Activated CD8-positive, alpha-beta T cell treated with anti-CD3 and anti-CD28 coated beads, Interleukin-2, amount 10 ng/mL, durations not matched to agents 7 days and 5 days (primary cell): ENCODE results near the gene PDLIM4. TPM values are rescaled to one million over a fixed set of nuclear protein-coding genes. Genes with fewer than 3 reads are reported as not detected.

Source experiments
- ATAC-seq: fragments of 150-1000 bp; cut with Tn5 transposase; one replicate; pipeline ENCODE4 v1.10.0; 2021; ENCODE audit warnings: moderate library complexity
- CTCF ChIA-PET: fragments of 350-600 bp; sonication (Branson Sonifier 250); formaldehyde crosslinking; loops from one replicate; lab custom pipeline; 2021; ENCODE audit warnings: antibody characterized with exemption; lab: Charles Lee
- POLR2A ChIA-PET: fragments of 350-600 bp; sonication (Branson Sonifier 250); formaldehyde crosslinking; loops from one replicate; lab custom pipeline; 2021; ENCODE audit warnings: antibody characterized with exemption; lab: Charles Lee
- DNase-seq: peaks from one replicate; pipeline ENCODE4 v3.0.0-alpha.2; 2020
- H3K27ac Mint-ChIP-seq: one replicate; pipeline ENCODE4 v1.8.0; 2021; ENCODE audit warnings: mild to moderate bottlenecking, mixed read lengths
- H3K27me3 Mint-ChIP-seq: one replicate; pipeline ENCODE4 v1.8.0; 2021; ENCODE audit warnings: low read depth, mixed read lengths
- H3K36me3 Mint-ChIP-seq: one replicate; pipeline ENCODE4 v1.8.0; 2021; ENCODE audit warnings: low read depth, mixed read lengths
- H3K4me1 Mint-ChIP-seq: one replicate; pipeline ENCODE4 v1.8.0; 2021; ENCODE audit warnings: low read depth, mixed read lengths
- H3K4me3 Mint-ChIP-seq: one replicate; pipeline ENCODE4 v1.8.0; 2021; ENCODE audit warnings: mild to moderate bottlenecking, mixed read lengths
- H3K9me3 Mint-ChIP-seq: one replicate; pipeline ENCODE4 v1.8.0; 2022; ENCODE audit warnings: mixed read lengths; ENCODE audit not compliant: insufficient read depth
- total RNA-seq, 2 experiments: library from RNA; stranded (reverse); gene quantifications; one replicate each; pipeline ENCODE4 v1.2.3, GENCODE V29; 2021

PDLIM4 gene
- total RNA-seq, 2 experiments from 2014 or later, result not detected

GRCh38 chr5:132271251-132272246 lies 14.1 kb downstream of the PDLIM4 start:
- Mint-ChIP-seq H3K4me3 (peak overlapping the region; percentile 15), H3K36me3 (no peaks in the 10 kb centered on the region), H3K4me1 (peaks cover 11% of the 10 kb centered on the region), H3K9me3 (no peaks in the 10 kb centered on the region), H3K27me3 (peaks cover 10% of the 10 kb centered on the region), H3K27ac (no peak overlapping the region)
- DNase-seq, result no peak
- CTCF ChIA-PET, result interaction anchor here (0.9 to 2.7 kb wide), 10 partner anchors 8 to 229 kb away, joined by 3 to 14 read pairs (median 4); no protein-coding TSS in a partner anchor
- POLR2A ChIA-PET, result interaction anchor here (0.6 kb wide), 1 partner anchor 22 kb away, joined by 3 read pairs; the partner anchor contains the start of gene SLC22A4
- peak; percentile 39 for ATAC-seq

GRCh38 chr5:132272311-132273210 lies 15.1 kb downstream of the PDLIM4 start:
- CTCF ChIA-PET, result interaction anchor here (0.8 to 2.7 kb wide), 18 partner anchors 9 to 228 kb away, joined by 3 to 14 read pairs (median 4); partner anchors contain the start of gene SLC22A4
- H3K27me3 Mint-ChIP-seq, result peaks cover 10% of the 10 kb centered on the region
- peak; percentile 40 for ATAC-seq

GRCh38 chr5:132273631-132274030 lies 16.1 kb downstream of the PDLIM4 start:
- DNase-seq (no peak), ATAC-seq (no peak)
- H3K4me1 Mint-ChIP-seq, result peaks cover 11% of the 10 kb centered on the region
- no peaks in the 10 kb centered on the region for H3K36me3 Mint-ChIP-seq
- no peaks in the 10 kb centered on the region for H3K9me3 Mint-ChIP-seq
- H3K27me3 Mint-ChIP-seq, result peaks cover 10% of the 10 kb centered on the region
- no peak overlapping the region for H3K27ac Mint-ChIP-seq
- CTCF ChIA-PET, result interaction anchor here (1.0 to 2.7 kb wide), 10 partner anchors 10 to 227 kb away, joined by 3 to 14 read pairs (median 4); partner anchors contain the start of gene SLC22A4
- POLR2A ChIA-PET, result no interaction called here
- no peak overlapping the region for H3K4me3 Mint-ChIP-seq

More at GRCh38 chr5:132272311-132273210, 15.1 kb downstream of the PDLIM4 start:
- Mint-ChIP-seq H3K4me3 (no peak overlapping the region), H3K9me3 (no peaks in the 10 kb centered on the region), H3K4me1 (peaks cover 11% of the 10 kb centered on the region), H3K36me3 (no peaks in the 10 kb centered on the region), H3K27ac (no peak overlapping the region)
- DNase-seq, result peak; percentile 73
- POLR2A ChIA-PET, result interaction anchor here (0.6 kb wide), 1 partner anchor 21 kb away, joined by 3 read pairs; the partner anchor contains the start of gene SLC22A4

GRCh38 chr5:132274050-132274792 lies 16.7 kb downstream of the PDLIM4 start:
- H3K4me1 Mint-ChIP-seq, result peaks cover 11% of the 10 kb centered on the region
- POLR2A ChIA-PET, result no interaction called here
- ATAC-seq, result no peak
- H3K27me3 Mint-ChIP-seq, result peaks cover 10% of the 10 kb centered on the region
- no peaks in the 10 kb centered on the region for H3K9me3 Mint-ChIP-seq
- no peak overlapping the region for H3K27ac Mint-ChIP-seq
- H3K36me3 Mint-ChIP-seq, result no peaks in the 10 kb centered on the region
- CTCF ChIA-PET, result interaction anchor here (1.1 to 2.7 kb wide), 7 partner anchors 11 to 94 kb away, joined by 3 to 14 read pairs (median 5); partner anchors contain the start of gene SLC22A4
- no peak for DNase-seq
- no peak overlapping the region for H3K4me3 Mint-ChIP-seq

GRCh38 chr5:132275367-132276220 lies 18.1 kb downstream of the PDLIM4 start:
- Mint-ChIP-seq H3K9me3 (no peaks in the 10 kb centered on the region), H3K27ac (no peak overlapping the region), H3K4me1 (peaks cover 11% of the 10 kb centered on the region), H3K36me3 (no peaks in the 10 kb centered on the region), H3K4me3 (no peak overlapping the region), H3K27me3 (peaks cover 15% of the 10 kb centered on the region)
- no peak for ATAC-seq
- POLR2A ChIA-PET, result no interaction called here
- CTCF ChIA-PET, result interaction anchor here (0.9 to 2.2 kb wide), 2 partner anchors 211 to 226 kb away, joined by 3 to 4 read pairs; no protein-coding TSS in a partner anchor
- DNase-seq, result no peak

GRCh38 chr5:132277256-132277655 lies 19.8 kb downstream of the PDLIM4 start:
- Mint-ChIP-seq H3K4me1 (peaks cover 5% of the 10 kb centered on the region), H3K27me3 (peaks cover 18% of the 10 kb centered on the region), H3K27ac (no peak overlapping the region), H3K9me3 (no peaks in the 10 kb centered on the region), H3K36me3 (no peaks in the 10 kb centered on the region), H3K4me3 (no peak overlapping the region)
- no peak for DNase-seq
- ATAC-seq, result no peak
- POLR2A ChIA-PET, result no interaction called here
- CTCF ChIA-PET, result interaction anchor here (2.2 kb wide), 1 partner anchor 212 kb away, joined by 4 read pairs; no protein-coding TSS in a partner anchor

- Mint-ChIP-seq H3K27me3 (peaks cover 15% of the 10 kb centered on the region), H3K36me3 (no peaks in the 10 kb centered on the region), H3K9me3 (no peaks in the 10 kb centered on the region), H3K4me1 (no peaks in the 10 kb centered on the region), H3K4me3 (no peak overlapping the region), H3K27ac (no peak overlapping the region)
- ATAC-seq (no peak), DNase-seq (no peak)
- CTCF ChIA-PET, result interaction anchor here (0.8 to 2.2 kb wide), 2 partner anchors 40 to 213 kb away, joined by 3 to 4 read pairs; no protein-coding TSS in a partner anchor
- POLR2A ChIA-PET, result no interaction called here
Measured at GRCh38 chr5:132277971-132278853, 20.7 kb downstream of the PDLIM4 start.

GRCh38 chr5:132279801-132280200 lies 22.3 kb downstream of the PDLIM4 start:
- POLR2A ChIA-PET, result no interaction called here
- H3K27me3 Mint-ChIP-seq, result peaks cover 12% of the 10 kb centered on the region
- H3K4me3 Mint-ChIP-seq, result no peak overlapping the region
- H3K27ac Mint-ChIP-seq, result no peak overlapping the region
- no peaks in the 10 kb centered on the region for H3K4me1 Mint-ChIP-seq
- no peaks in the 10 kb centered on the region for H3K9me3 Mint-ChIP-seq
- CTCF ChIA-PET, result interaction anchor here (0.7 to 1.6 kb wide), 2 partner anchors 14 to 46 kb away, joined by 3 to 7 read pairs; partner anchors contain the start of gene SLC22A4
- H3K36me3 Mint-ChIP-seq, result no peaks in the 10 kb centered on the region
- no peak for ATAC-seq
- DNase-seq, result no peak
